Fibroblast of lung (primary cell): ENCODE measurements around the gene CENPX.

Source experiments
- EZH2 ChIP-seq: IDR thresholded peaks from 2 replicates; pipeline ENCODE4 v1.5.1; 2012; ENCODE audit warnings: low read length, control low read depth, mild to moderate bottlenecking; ENCODE audit errors: missing control alignments
- TF ChIP-seq, protein P1 (sequence below), 2 donors: IDR thresholded peaks in 1 of 2; conservative IDR thresholded peaks in 1 of 2; 1 replicate in 1 of 2; 2 replicates in 1 of 2; pipeline ENCODE4 v1.5.1; 2011 to 2012; ENCODE audit warnings: low read length in 2 of 2, control low read depth in 1 of 2, inconsistent platforms in 1 of 2, low read depth in 1 of 2, mild to moderate bottlenecking in 1 of 2

DNA sequence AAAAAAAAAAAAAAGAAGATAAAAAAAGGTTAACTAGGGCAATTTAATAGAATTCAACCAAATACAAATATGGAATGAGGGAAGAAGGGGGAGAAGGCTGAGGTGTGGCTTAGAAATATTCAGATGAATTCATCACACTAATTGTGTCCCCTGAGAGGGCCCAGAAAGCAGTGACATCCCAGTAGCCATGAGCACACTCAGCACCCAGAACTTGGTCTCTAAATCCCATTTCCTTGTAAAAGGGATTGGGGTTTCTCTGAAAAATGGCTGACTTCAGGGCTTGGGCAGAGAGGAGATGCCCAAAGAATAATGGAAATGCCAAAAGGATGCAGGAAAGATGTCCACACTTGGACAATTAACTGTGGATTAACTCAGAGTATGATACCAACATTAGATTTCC lies 49.2 kb downstream of the CENPX start:
- TF ChIP-seq, protein P1, sequence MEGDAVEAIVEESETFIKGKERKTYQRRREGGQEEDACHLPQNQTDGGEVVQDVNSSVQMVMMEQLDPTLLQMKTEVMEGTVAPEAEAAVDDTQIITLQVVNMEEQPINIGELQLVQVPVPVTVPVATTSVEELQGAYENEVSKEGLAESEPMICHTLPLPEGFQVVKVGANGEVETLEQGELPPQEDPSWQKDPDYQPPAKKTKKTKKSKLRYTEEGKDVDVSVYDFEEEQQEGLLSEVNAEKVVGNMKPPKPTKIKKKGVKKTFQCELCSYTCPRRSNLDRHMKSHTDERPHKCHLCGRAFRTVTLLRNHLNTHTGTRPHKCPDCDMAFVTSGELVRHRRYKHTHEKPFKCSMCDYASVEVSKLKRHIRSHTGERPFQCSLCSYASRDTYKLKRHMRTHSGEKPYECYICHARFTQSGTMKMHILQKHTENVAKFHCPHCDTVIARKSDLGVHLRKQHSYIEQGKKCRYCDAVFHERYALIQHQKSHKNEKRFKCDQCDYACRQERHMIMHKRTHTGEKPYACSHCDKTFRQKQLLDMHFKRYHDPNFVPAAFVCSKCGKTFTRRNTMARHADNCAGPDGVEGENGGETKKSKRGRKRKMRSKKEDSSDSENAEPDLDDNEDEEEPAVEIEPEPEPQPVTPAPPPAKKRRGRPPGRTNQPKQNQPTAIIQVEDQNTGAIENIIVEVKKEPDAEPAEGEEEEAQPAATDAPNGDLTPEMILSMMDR (conservative IDR thresholded peaks at IDR 0.05 in 1 of 2, IDR thresholded peaks at IDR 0.05 in 1 of 2; ENCODE audit: low read depth in 1 of 2, low read length in 2 of 2) = no peak
- TF ChIP-seq EZH2 = no peak
